ENCODE data around the gene CTIF.

The CTIF gene

GRCh38 chr18:48728204-48728833 lies 189.5 kb downstream of the CTIF start:
- DNase-seq (ENCODE audit: low read depth in 2 of 2) = no peak

- no peak for DNase-seq (ENCODE audit: low read depth in 2 of 2)
Measured at GRCh38 chr18:48729404-48729803, 190.6 kb downstream of the CTIF start.

GRCh38 chr18:48730010-48730409 lies 191.2 kb downstream of the CTIF start:
- no peak for DNase-seq (ENCODE audit: low read depth in 2 of 2)

- DNase-seq (ENCODE audit: low read depth in 2 of 2) = no peak
Measured at GRCh38 chr18:48732767-48733424, 194.1 kb downstream of the CTIF start.

- DNase-seq (ENCODE audit: low read depth in 2 of 2) = no peak
Measured at GRCh38 chr18:48733643-48734253, 194.9 kb downstream of the CTIF start.

GRCh38 chr18:48734460-48734859 lies 195.6 kb downstream of the CTIF start:
- no peak for DNase-seq (ENCODE audit: low read depth in 2 of 2)

- DNase-seq (ENCODE audit: low read depth in 2 of 2) = no peak
Measured at GRCh38 chr18:48735080-48735676, 196.3 kb downstream of the CTIF start.

GRCh38 chr18:48735681-48736255 lies 196.9 kb downstream of the CTIF start:
- no peak for DNase-seq (ENCODE audit: low read depth in 2 of 2)

- no peak for DNase-seq (ENCODE audit: low read depth in 2 of 2)
Measured at GRCh38 chr18:48736321-48737260, 197.8 kb downstream of the CTIF start.

- no peak for DNase-seq (ENCODE audit: low read depth in 2 of 2)
Measured at GRCh38 chr18:48739266-48740067, 200.6 kb downstream of the CTIF start.

GRCh38 chr18:48740068-48740440 lies 201.2 kb downstream of the CTIF start:
- DNase-seq (ENCODE audit: low read depth in 2 of 2) = no peak

GRCh38 chr18:48740851-48741485 lies 202.1 kb downstream of the CTIF start:
- no peak for DNase-seq (ENCODE audit: low read depth in 2 of 2)

GRCh38 chr18:48741866-48742265 lies 203.0 kb downstream of the CTIF start:
- no peak for DNase-seq (ENCODE audit: low read depth in 2 of 2)

- DNase-seq (ENCODE audit: low read depth in 2 of 2) = no peak
Measured at GRCh38 chr18:48742304-48742703, 203.5 kb downstream of the CTIF start.

GRCh38 chr18:48742706-48743475 lies 204.1 kb downstream of the CTIF start:
- DNase-seq (ENCODE audit: low read depth in 2 of 2) = no peak

- DNase-seq (ENCODE audit: low read depth in 2 of 2) = no peak
Measured at GRCh38 chr18:48743886-48744285, 205.1 kb downstream of the CTIF start.

- DNase-seq (ENCODE audit: low read depth in 2 of 2) = no peak
Measured at GRCh38 chr18:48745293-48745692, 206.5 kb downstream of the CTIF start.

GRCh38 chr18:48749768-48750167 lies 210.9 kb downstream of the CTIF start:
- no peak for DNase-seq (ENCODE audit: low read depth in 2 of 2)

- DNase-seq (ENCODE audit: low read depth in 2 of 2) = no peak
Measured at GRCh38 chr18:48750485-48751175, 211.8 kb downstream of the CTIF start.
